Measurements from ENCODE around the gene RPRD1A. TPM values are rescaled to one million over a fixed set of nuclear protein-coding genes. Genes with fewer than 3 reads are reported as not detected.

The RPRD1A gene
- total and polyA plus RNA-seq, 2 of the 4 experiments (the other 2 are of a cell fraction) = 23.3 to 27.2 TPM

GRCh38 chr18:36104749-36105148 is 37.4 kb upstream of the RPRD1A start:
- 85% methylated on average over 2 of the region's 2 CpGs; no CpG with 5 or more reads in 1 of the 2 experiments for WGBS, 2 experiments (ENCODE audit: extremely low coverage in 2 of 2, insufficient read length in 1 of 2)
- Histone ChIP-seq H3K56ac (ENCODE audit: extremely low read depth, insufficient read depth, low read length) (no peak overlapping the region), H3K4me1 (ENCODE audit: control insufficient read depth, insufficient read depth, low read length) (no peaks in the 10 kb centered on the region), H3K9me3 (ENCODE audit: control insufficient read depth, insufficient read depth, low read length) (peaks cover 6% of the 10 kb centered on the region), H3K4me3 (ENCODE audit: insufficient read depth, low read depth, low read length) (no peak overlapping the region), H2AK5ac (ENCODE audit: low read depth, low read length) (no peak overlapping the region), H2BK15ac (ENCODE audit: low read depth, low read length) (no peak overlapping the region), H2AK9ac (replicated peaks; ENCODE audit: low read depth, low read length, poor library complexity) (no peak overlapping the region), H3K23ac (ENCODE audit: low read depth, low read length) (no peak overlapping the region), H4K8ac (ENCODE audit: low read depth in 2 of 2, low read length in 2 of 2) (no peak overlapping the region), H2AFZ (replicated peaks; ENCODE audit: low read length, poor library complexity) (no peak overlapping the region), H4K91ac (ENCODE audit: insufficient read depth, low read depth, low read length) (no peak overlapping the region), H2BK20ac (ENCODE audit: low read depth, low read length) (no peak overlapping the region), H3K4me2 (ENCODE audit: low read depth, low read length) (no peak overlapping the region), H3K14ac (replicated peaks; ENCODE audit: low read depth, low read length) (no peak overlapping the region), H3K27me3 (ENCODE audit: control insufficient read depth, insufficient read depth, low read length) (no peaks in the 10 kb centered on the region; the same call in 1 of the 2 replicates), H4K5ac (ENCODE audit: low read depth, low read length) (no peak overlapping the region), H2BK120ac (ENCODE audit: low read depth, low read length) (no peak overlapping the region), H2BK5ac (ENCODE audit: low read depth, low read length, poor library complexity, severe bottlenecking) (no peak overlapping the region), H3K79me1 (ENCODE audit: low read depth in 1 of 2, low read length in 2 of 2) (no peaks in the 10 kb centered on the region), H4K20me1 (ENCODE audit: insufficient read depth, low read length) (no peaks in the 10 kb centered on the region), H3K4ac (ENCODE audit: low read depth, low read length) (no peak overlapping the region), H3K18ac (ENCODE audit: low read depth, low read length) (no peak overlapping the region), H3K36me3 (ENCODE audit: control insufficient read depth, insufficient read depth, low read length) (peaks cover 3% of the 10 kb centered on the region; the same call in 1 of the 2 replicates), H3K27ac (ENCODE audit: insufficient read depth, low read length) (no peak overlapping the region), H3K9me1 (ENCODE audit: insufficient read depth, low read length) (peaks cover 8% of the 10 kb centered on the region; the same call in 1 of the 2 replicates), H3K9ac (ENCODE audit: low read depth, low read length) (no peak overlapping the region)
- DNase-seq (no peak), ATAC-seq (ENCODE audit: low read depth) (no peak)
- TF ChIP-seq CEBPB (IDR thresholded peaks at IDR 0.05; ENCODE audit: low read depth, low read length) (no peak), FOS (IDR thresholded peaks at IDR 0.05; ENCODE audit: low read depth, low read length) (no peak), MXI1 (IDR thresholded peaks at IDR 0.05; ENCODE audit: borderline replicate concordance, low read depth, low read length) (no peak), RFX5 (IDR thresholded peaks at IDR 0.05; ENCODE audit: low read depth, low read length) (no peak), MAZ (IDR thresholded peaks at IDR 0.05; ENCODE audit: borderline replicate concordance, low read depth, low read length) (no peak), NFE2L2 (IDR thresholded peaks at IDR 0.05; ENCODE audit: low read depth, low read length) (no peak), CTCF (conservative IDR thresholded peaks at IDR 0.05; ENCODE audit: low read depth, low read length) (no peak), RAD21 (IDR thresholded peaks at IDR 0.05; ENCODE audit: low read length) (no peak), USF2 (IDR thresholded peaks at IDR 0.05; ENCODE audit: low read depth, low read length) (no peak), POLR2A (IDR thresholded peaks at IDR 0.05; ENCODE audit: low read depth, low read length) (no peak), SMC3 (IDR thresholded peaks at IDR 0.05; ENCODE audit: low read depth, low read length) (no peak), BHLHE40 (IDR thresholded peaks at IDR 0.05; ENCODE audit: low read depth, low read length) (no peak), MAFK (IDR thresholded peaks at IDR 0.05; ENCODE audit: low read depth, low read length) (no peak), RCOR1 (IDR thresholded peaks at IDR 0.05; ENCODE audit: insufficient replicate concordance, low read length) (no peak)
- dilution Hi-C loops (cut with HindIII; ENCODE audit: low sequenced_read_pairs, unreplicated experiment) (no loop called here), intact Hi-C loops (cut with micrococcal nuclease) (no loop called here), in situ Hi-C loops (cut with MboI; ENCODE audit: low sequenced_read_pairs) (no loop called here)
- ChIA-PET POLR2A (ENCODE audit: unreplicated experiment) (no interaction called here), CTCF (interaction anchor here (1.1 kb wide), 1 partner anchor 350 kb away, joined by 3 read pairs; no protein-coding TSS in a partner anchor)
- no TSS peak for BruUV-seq (replicated peaks)

Measured in IMR-90 (cell line).